ENCODE results near the gene FLYWCH2.

GRCh38 chr16:2865651-2866050 is 17.4 kb upstream of the FLYWCH2 start:
- TF ChIP-seq CTCF (IDR thresholded peaks at IDR 0.05 in 4 of 5, conservative IDR thresholded peaks at IDR 0.05 in 1 of 5) (no peak), POLR2A (IDR thresholded peaks at IDR 0.05) (no peak)
